ENCODE measurements around the gene FNDC3B.

DNA sequence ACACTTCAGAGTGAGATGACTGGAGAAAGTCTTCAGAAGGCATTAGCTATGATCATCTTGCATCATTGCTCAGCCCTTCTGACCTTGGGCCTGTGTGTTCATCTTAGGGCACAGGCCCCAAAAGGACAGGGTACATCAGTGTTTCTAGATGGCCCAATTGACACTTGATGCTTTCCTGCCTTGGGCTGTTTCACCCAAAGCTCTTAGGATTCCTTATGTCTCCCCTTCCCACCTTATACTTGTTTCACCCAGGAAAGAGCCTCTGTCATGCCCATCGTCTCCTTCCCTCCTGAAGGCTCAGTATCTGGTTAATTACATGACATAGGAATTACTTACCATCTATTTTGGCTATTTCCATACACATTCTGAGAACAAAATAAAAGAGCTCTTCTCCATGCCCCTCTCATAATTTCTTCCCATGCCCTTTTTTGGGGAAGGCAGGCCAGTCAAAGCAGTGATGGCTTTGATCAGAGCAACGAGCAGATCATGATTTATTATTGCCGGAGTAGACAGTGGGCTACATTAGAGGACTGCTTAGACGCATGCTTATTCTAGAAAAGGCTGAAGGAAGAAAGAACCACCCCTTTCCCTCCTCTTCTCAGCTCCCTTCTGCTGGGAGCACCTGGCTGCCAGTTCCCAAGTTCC is 335.9 kb downstream of the FNDC3B start:
- TF ChIP-seq ZNF408 (CRISPR knock-in tag; IDR thresholded peaks at IDR 0.05; ENCODE audit: low read depth) (no peak), POLR2AphosphoS5 (IDR thresholded peaks at IDR 0.05; ENCODE audit: control insufficient read depth, insufficient read depth, low read depth, low read length) (no peak), TAF1 (IDR thresholded peaks at IDR 0.05; ENCODE audit: control insufficient read depth, extremely low read depth, insufficient read depth, low read length, severe bottlenecking) (no peak), TFAM (CRISPR knock-in tag; conservative IDR thresholded peaks at IDR 0.05) (no peak), BHLHE40 (IDR thresholded peaks at IDR 0.05; ENCODE audit: low read length) (no peak), REST (IDR thresholded peaks at IDR 0.05; ENCODE audit: borderline replicate concordance) (no peak), REST (CRISPR knock-in tag; IDR thresholded peaks at IDR 0.05; ENCODE audit: low read depth) (no peak), RFX7 (CRISPR knock-in tag; IDR thresholded peaks at IDR 0.05) (no peak)
- TF ChIP-seq, protein P1, sequence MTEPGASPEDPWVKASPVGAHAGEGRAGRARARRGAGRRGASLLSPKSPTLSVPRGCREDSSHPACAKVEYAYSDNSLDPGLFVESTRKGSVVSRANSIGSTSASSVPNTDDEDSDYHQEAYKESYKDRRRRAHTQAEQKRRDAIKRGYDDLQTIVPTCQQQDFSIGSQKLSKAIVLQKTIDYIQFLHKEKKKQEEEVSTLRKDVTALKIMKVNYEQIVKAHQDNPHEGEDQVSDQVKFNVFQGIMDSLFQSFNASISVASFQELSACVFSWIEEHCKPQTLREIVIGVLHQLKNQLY (CRISPR knock-in tag; conservative IDR thresholded peaks at IDR 0.05): no peak
